Endothelial cell of umbilical vein (primary cell): Measurements from ENCODE around the gene NDUFS4. TPM values are rescaled to one million over a fixed set of nuclear protein-coding genes. Genes with fewer than 3 reads are reported as not detected.

Source experiments
- Bru-seq: library from RNA; stranded (reverse); fragments of 400-500 nt; gene quantifications from one replicate; lab custom pipeline; 2021; lab: Mats Ljungman, UMichigan
- BruChase-seq, 2 experiments: library from RNA; stranded (reverse); fragments of 400-500 nt; gene quantifications; one replicate each; lab custom pipeline; 2021; lab: Mats Ljungman, UMichigan
- BruUV-seq: library from RNA; stranded (reverse); fragments of 400-500 nt; replicated peaks from 2 replicates; lab custom pipeline; 2021; lab: Mats Ljungman, UMichigan
- CTCF ChIA-PET: fragments of 300-600, 350-600 bp; sonication (Branson Sonifier 250); formaldehyde crosslinking; loops from one replicate; lab custom pipeline; 2021; ENCODE audit warnings: antibody characterized with exemption, inconsistent platforms; lab: Charles Lee
- POLR2A ChIA-PET: fragments of 300-600, 350-600 bp; sonication (Branson Sonifier 250); formaldehyde crosslinking; loops from one replicate; lab custom pipeline; 2021; ENCODE audit warnings: antibody characterized with exemption, inconsistent platforms; lab: Charles Lee
- DNase-seq: peaks from one replicate; pipeline ENCODE4 v3.0.0-alpha.2; 2011; ENCODE audit warnings: low read depth, low spot score
- FAIRE-seq: peaks from 2 replicates; lab custom pipeline; 2011; peaks lifted over from hg19 to GRCh38; lab: Jason Lieb, UNC
- H2AFZ ChIP-seq: 2 replicates; pipeline ENCODE4 v1.6.0; 2012; ENCODE audit warnings: low read depth, low read length, control low read depth, inconsistent platforms
- H3K27ac ChIP-seq: 2 replicates; pipeline ENCODE4 v1.5.1; 2011; ENCODE audit warnings: low read depth, mild to moderate bottlenecking, control low read depth, low read length, moderate library complexity; ENCODE audit not compliant: insufficient read depth
- H3K27me3 ChIP-seq, 2 experiments: 2 replicates each; pipeline versions ENCODE4 v1.6.0 to v1.6.1; 2011; ENCODE audit warnings: low read length in 2 of 2, mixed read lengths in 1 of 2; ENCODE audit not compliant: control insufficient read depth in 2 of 2, insufficient read depth in 2 of 2
- H3K36me3 ChIP-seq, 2 experiments: 2 replicates in 1 of 2; 3 replicates in 1 of 2; pipeline ENCODE4 v1.5.1; 2011; ENCODE audit warnings: low read length in 2 of 2, mild to moderate bottlenecking in 1 of 2, moderate library complexity in 1 of 2; ENCODE audit not compliant: control insufficient read depth in 2 of 2, insufficient read depth in 2 of 2; ENCODE audit errors: extremely low read depth in 1 of 2
- H3K4me1 ChIP-seq: 3 replicates; pipeline ENCODE4 v1.5.1; 2011; ENCODE audit warnings: mild to moderate bottlenecking, low read length; ENCODE audit not compliant: control insufficient read depth, insufficient read depth; ENCODE audit errors: extremely low read depth
- H3K4me2 ChIP-seq: 2 replicates; pipeline ENCODE4 v1.6.1; 2011; ENCODE audit warnings: low read length, control low read depth, mixed read lengths; ENCODE audit not compliant: insufficient read depth
- H3K4me3 ChIP-seq, 3 experiments: fragments of 200-600 bp in 1 of 3; sonication (generic), shearing (Covaris generic) in 1 of 3; replicated peaks in 1 of 3; 2 replicates each; pipeline ENCODE4 v1.5.1; 2011 to 2016; ENCODE audit warnings: control low read depth in 3 of 3, low read length in 3 of 3, mild to moderate bottlenecking in 2 of 3, inconsistent platforms in 1 of 3, low read depth in 1 of 3, moderate library complexity in 1 of 3; ENCODE audit not compliant: insufficient read depth in 1 of 3
- H3K79me2 ChIP-seq: 2 replicates; pipeline ENCODE4 v1.6.0; 2012; ENCODE audit warnings: low read length, inconsistent platforms; ENCODE audit not compliant: control insufficient read depth, insufficient read depth
- H3K9ac ChIP-seq: replicated peaks from 2 replicates; pipeline ENCODE3; 2011; ENCODE audit warnings: low read length, control low read depth; ENCODE audit not compliant: insufficient read depth; ENCODE audit errors: extremely low read depth
- H3K9me1 ChIP-seq: replicated peaks from 3 replicates; pipeline ENCODE4 v1.6.0; 2011; ENCODE audit warnings: mild to moderate bottlenecking, low read length; ENCODE audit not compliant: control insufficient read depth, insufficient read depth; ENCODE audit errors: extremely low read depth
- H3K9me3 ChIP-seq: replicated peaks from 2 replicates; pipeline ENCODE4 v1.5.1; 2012; ENCODE audit warnings: low read length, inconsistent platforms; ENCODE audit not compliant: control insufficient read depth, insufficient read depth
- H4K20me1 ChIP-seq: replicated peaks from 2 replicates; pipeline ENCODE3; 2011; ENCODE audit warnings: mild to moderate bottlenecking, low read length; ENCODE audit not compliant: control insufficient read depth, insufficient read depth; ENCODE audit errors: extremely low read depth
- CTCF ChIP-seq, 2 donors: IDR thresholded peaks; 1 replicate in 1 of 2; 2 replicates in 1 of 2; pipeline ENCODE4 v1.5.1; 2011; ENCODE audit warnings: low read length in 2 of 2, mild to moderate bottlenecking in 2 of 2, moderate library complexity in 2 of 2, control low read depth in 1 of 2, inconsistent platforms in 1 of 2, low read depth in 1 of 2; ENCODE audit not compliant: insufficient read depth in 1 of 2; ENCODE audit errors: extremely low read depth in 1 of 2
- EZH2 ChIP-seq: IDR thresholded peaks from 2 replicates; pipeline ENCODE4 v1.6.1; 2012; ENCODE audit warnings: borderline replicate concordance, low read depth, mild to moderate bottlenecking, moderate library complexity, low read length, inconsistent platforms; ENCODE audit not compliant: severe bottlenecking
- FOS ChIP-seq: IDR thresholded peaks from 2 replicates; pipeline ENCODE4 v1.6.1; 2011; ENCODE audit warnings: mild to moderate bottlenecking, low read length, moderate library complexity, borderline replicate concordance; ENCODE audit not compliant: insufficient read depth
- GATA2 ChIP-seq: IDR thresholded peaks from 2 replicates; pipeline ENCODE4 v1.7.0; 2011; ENCODE audit warnings: low read depth, mild to moderate bottlenecking, moderate library complexity, mixed read lengths, low read length; ENCODE audit not compliant: insufficient read length, insufficient read depth
- JUN ChIP-seq: IDR thresholded peaks from 2 replicates; pipeline ENCODE4 v1.6.1; 2011; ENCODE audit warnings: borderline replicate concordance, low read depth; ENCODE audit not compliant: insufficient read length, insufficient read depth
- MAX ChIP-seq: IDR thresholded peaks from 2 replicates; pipeline ENCODE4 v1.6.1; 2011; ENCODE audit not compliant: insufficient read depth, insufficient read length
- MYC ChIP-seq: IDR thresholded peaks from one replicate; pipeline ENCODE4 v1.6.1; 2011; ENCODE audit warnings: mild to moderate bottlenecking, low read depth, low read length
- POLR2A ChIP-seq: IDR thresholded peaks from 2 replicates; pipeline ENCODE4 v1.6.1; 2012; ENCODE audit warnings: low read depth, mild to moderate bottlenecking, control low read depth, low read length
- POLR2AphosphoS5 ChIP-seq: IDR thresholded peaks from 2 replicates; pipeline ENCODE4 v1.6.1; 2012; ENCODE audit warnings: low read depth, mild to moderate bottlenecking, control low read depth, low read length, moderate library complexity; ENCODE audit not compliant: insufficient read depth
- dilution Hi-C: fragments of 300-500 bp; cut with MboI; formaldehyde crosslinking; loops from one replicate; pipeline ENCODE4 v1.15.0; 2019; ENCODE audit warnings: low sequenced_read_pairs; ENCODE audit not compliant: extremely low pct_ligation_motif_present
- intact Hi-C: fragments of 100-400 bp; cut with micrococcal nuclease; formaldehyde crosslinking; loops from one replicate; pipeline ENCODE4 v1.10.0; 2022
- long read RNA-seq: library from polyadenylated mRNA; stranded (forward); transcript quantifications from one replicate; pipeline ENCODE4 v2.0.0, GENCODE V29; 2021
- polyA minus RNA-seq, 3 experiments: library from RNA; depleted of rRNA, polyadenylated mRNA; stranded (reverse); fragments of >200 nt; gene quantifications; 1 replicate in 1 of 3; 2 replicates in 2 of 3; pipeline ENCODE4 v1.2.3, GENCODE V29; 2011
- polyA plus RNA-seq, 4 experiments: library from polyadenylated mRNA; depleted of rRNA in 3 of 4; stranded (reverse) in 3 of 4; unstranded in 1 of 4; fragments of >200 nt; gene quantifications; 2 replicates each; pipeline versions ENCODE4 v1.2.1 to v1.2.3, GENCODE V29; 2011 to 2012; ENCODE audit warnings: missing spikeins in 1 of 4
- total RNA-seq: library from RNA; stranded (reverse); gene quantifications from 2 replicates; pipeline ENCODE4 v1.2.3, GENCODE V29; 2021

The NDUFS4 gene
- total RNA-seq (76.2 and 79.1 TPM in 2 replicates), polyA plus RNA-seq (44.9 and 70.4 TPM in 2 replicates), polyA minus RNA-seq (57.6 and 73.4 TPM in 2 replicates), Bru-seq, nascent RNA (percentile 87 among the genes with signal in this experiment), BruChase-seq, experiment 1, labeled RNA remaining after a 6-hour chase (percentile 58 among the genes with signal in this experiment), BruChase-seq, experiment 2, labeled RNA remaining after a 2-hour chase (percentile 63 among the genes with signal in this experiment)
- polyA plus RNA-seq (2011; cell fraction: cytosol; rRNA removed), result 77.3 and 92.6 TPM in 2 replicates
- polyA plus RNA-seq (2011; cell fraction: nucleus; rRNA removed), result 26.7 and 46.6 TPM in 2 replicates
- 73.6 and 83.3 TPM in 2 replicates for polyA plus RNA-seq (2012)
- 47.3 TPM for polyA minus RNA-seq (2011; cell fraction: cytosol; rRNA and poly(A)+ RNA removed)
- polyA minus RNA-seq (2011; cell fraction: nucleus; rRNA and poly(A)+ RNA removed), result 12.5 and 37.9 TPM in 2 replicates
- long read RNA-seq, transcript NDUFS4-201 (5 exons, 675 nt), result major isoform, 156 of 173 reads
- long read RNA-seq, transcript NDUFS4-203 (4 exons, 559 nt), result minor isoform, 7 of 173 reads
- long read RNA-seq, partial matches to known transcripts, result 3 of 173 reads
- long read RNA-seq, other reads (novel, unspliced or antisense), result 3 of 173 reads

- no peaks in the 10 kb centered on the region for H3K36me3 ChIP-seq
- H3K9me3 ChIP-seq, result peaks cover 2% of the 10 kb centered on the region
- FAIRE-seq (peak; percentile 93), DNase-seq (peak; percentile 85)
- peak within 1 kb of the TSS; percentile 73 for H3K4me2 ChIP-seq
- no peaks in the 10 kb centered on the region for H4K20me1 ChIP-seq
- peaks cover 39% of the 10 kb centered on the region for H3K79me2 ChIP-seq
- POLR2A ChIA-PET, result no interaction called here
- CTCF ChIA-PET, result no interaction called here
- peak within 1 kb of the TSS; percentile 92 for H2AFZ ChIP-seq
- peaks cover 10% of the 10 kb centered on the region for H3K4me1 ChIP-seq
- peak within 1 kb of the TSS; percentile 97 for H3K9ac ChIP-seq
- dilution Hi-C loops, result no loop called here
- H3K27ac ChIP-seq, result peak within 1 kb of the TSS; percentile 63
- no peak for TF ChIP-seq FOS
- TF ChIP-seq EZH2, result no peak
- TF ChIP-seq CTCF (IDR thresholded peaks at IDR 0.05; ENCODE audit: extremely low read depth in 1 of 2, insufficient read depth in 1 of 2, low read depth in 1 of 2, low read length in 2 of 2), result no peak
- no peak for TF ChIP-seq GATA2
- no peak for TF ChIP-seq JUN
- no peak for TF ChIP-seq MYC
- TF ChIP-seq POLR2A, result peak; percentile 77
- TF ChIP-seq MAX, result no peak
- TF ChIP-seq POLR2AphosphoS5, result peak; percentile 65
- peak within 1 kb of the TSS; percentile 86 to 98 (median 89) for H3K4me3 ChIP-seq
- intact Hi-C loops, result loop anchor here (2.0 to 5.0 kb wide), 3 partner anchors 82 to 657 kb away; no protein-coding TSS in a partner anchor
- TSS peak; percentile 91 for BruUV-seq
- H3K27me3 ChIP-seq, result peaks cover 0 to 23% of the 10 kb centered on the region in 2 experiments
- H3K9me1 ChIP-seq, result no peaks in the 10 kb centered on the region
Measured at GRCh38 chr5:53560506-53561191, at the start of gene NDUFS4. Gene NDUFS4 (plus strand): TSS chr5:53560639. CDS start chr5:53560663, 24 bp downstream.
